ENCODE data around the gene PDE4D.

DNA sequence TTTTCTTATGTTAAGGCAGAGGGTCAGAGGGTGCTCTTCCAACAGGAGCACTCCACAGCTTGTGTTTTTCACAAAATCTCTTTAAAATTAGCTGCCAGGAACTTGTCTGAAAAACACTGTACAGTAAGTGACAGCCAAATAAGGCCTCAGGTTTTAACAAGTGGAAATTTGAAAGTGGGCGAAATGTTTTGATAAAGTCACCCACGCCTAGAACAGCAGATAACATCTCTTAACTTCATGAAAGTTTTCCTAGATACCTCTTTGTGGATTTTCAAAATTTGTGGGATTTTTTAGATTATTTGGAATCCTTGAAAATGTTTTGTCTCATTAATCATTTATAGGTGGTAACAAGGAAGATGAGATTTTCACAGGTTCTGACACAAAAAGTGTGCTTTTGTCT, 121.3 kb downstream of the PDE4D start:
- TF ChIP-seq REST (IDR thresholded peaks at IDR 0.05; ENCODE audit: insufficient replicate concordance, low read depth) (no peak), CTCF (IDR thresholded peaks at IDR 0.05; ENCODE audit: insufficient read depth, low read length) (no peak), POLR2AphosphoS5 (IDR thresholded peaks at IDR 0.05; ENCODE audit: low read depth) (no peak), GABPA (IDR thresholded peaks at IDR 0.05; ENCODE audit: low read depth) (no peak)
